GM12891 (cell line): ENCODE measurements around the gene RASL12.

ENCODE experiments used
- DNase-seq: peaks from one replicate; pipeline ENCODE4 v3.0.0; 2011; ENCODE audit warnings: low spot score; ENCODE audit not compliant: insufficient read length
- FAIRE-seq: peaks from 2 replicates; lab custom pipeline; 2011; peaks lifted over from hg19 to GRCh38; lab: Jason Lieb, UNC
- PAX5 ChIP-seq: IDR thresholded peaks from 2 replicates; pipeline ENCODE4 v1.6.1; 2011; ENCODE audit warnings: low read length, moderate library complexity, mild to moderate bottlenecking; ENCODE audit not compliant: insufficient read depth, severe bottlenecking
- POLR2A ChIP-seq: IDR thresholded peaks from 2 replicates; pipeline ENCODE4 v1.6.1; 2011; ENCODE audit warnings: low read depth, low read length, control low read depth
- POLR2AphosphoS5 ChIP-seq: IDR thresholded peaks from 2 replicates; pipeline ENCODE4 v1.6.1; 2011; ENCODE audit warnings: low read depth, low read length, control low read depth
- POU2F2 ChIP-seq: IDR thresholded peaks from 2 replicates; pipeline ENCODE4 v1.6.1; 2011; ENCODE audit warnings: low read depth, mild to moderate bottlenecking, control low read depth, low read length, moderate library complexity
- SPI1 ChIP-seq: IDR thresholded peaks from 2 replicates; pipeline ENCODE4 v1.6.1; 2011; ENCODE audit warnings: low read depth, low read length, control low read depth
- TAF1 ChIP-seq: IDR thresholded peaks from 2 replicates; pipeline ENCODE4 v1.6.1; 2011; ENCODE audit warnings: low read depth, low read length, control low read depth

RASL12 gene

GRCh38 chr15:65062726-65063125 lies 5.1 kb downstream of the RASL12 start:
- no peak for DNase-seq
- no peak for TF ChIP-seq PAX5
- no peak for TF ChIP-seq SPI1
- no peak for TF ChIP-seq TAF1
- TF ChIP-seq POLR2AphosphoS5: no peak
- no peak for TF ChIP-seq POU2F2
- TF ChIP-seq POLR2A: no peak
- no peak for FAIRE-seq

- TF ChIP-seq PAX5: no peak
- no peak for TF ChIP-seq TAF1
- no peak for TF ChIP-seq POU2F2
- no peak for TF ChIP-seq POLR2A
- FAIRE-seq (no peak), DNase-seq (no peak)
Measured at GRCh38 chr15:65062061-65062460, 5.7 kb downstream of the RASL12 start.

- DNase-seq (no peak), FAIRE-seq (no peak)
- TF ChIP-seq PAX5: no peak
- TF ChIP-seq POU2F2: no peak
- no peak for TF ChIP-seq POLR2AphosphoS5
- TF ChIP-seq TAF1: no peak
- TF ChIP-seq POLR2A: no peak
Measured at GRCh38 chr15:65060641-65061397, 7.0 kb downstream of the RASL12 start.

- TF ChIP-seq SPI1 (no peak), PAX5 (no peak), POU2F2 (no peak), POLR2A (no peak), TAF1 (no peak), POLR2AphosphoS5 (no peak)
- DNase-seq (no peak), FAIRE-seq (no peak)
Measured at GRCh38 chr15:65059931-65060596, 7.7 kb downstream of the RASL12 start.

GRCh38 chr15:65059369-65059750 lies 8.4 kb downstream of the RASL12 start:
- TF ChIP-seq POLR2A (no peak), POU2F2 (no peak), PAX5 (no peak), POLR2AphosphoS5 (no peak), SPI1 (no peak), TAF1 (no peak)
- FAIRE-seq (no peak), DNase-seq (no peak)

- no peak for DNase-seq
- TF ChIP-seq POLR2AphosphoS5 (no peak), POU2F2 (no peak), POLR2A (no peak), SPI1 (no peak), TAF1 (no peak), PAX5 (no peak)
- FAIRE-seq: no peak
Measured at GRCh38 chr15:65058394-65059368, 9.1 kb downstream of the RASL12 start.

GRCh38 chr15:65057549-65057940 lies 10.2 kb downstream of the RASL12 start:
- TF ChIP-seq TAF1 (no peak), POLR2A (no peak), SPI1 (no peak), POLR2AphosphoS5 (no peak), PAX5 (no peak), POU2F2 (no peak)
- FAIRE-seq (no peak), DNase-seq (no peak)

- DNase-seq (no peak), FAIRE-seq (no peak)
- no peak for TF ChIP-seq POU2F2
- no peak for TF ChIP-seq PAX5
- TF ChIP-seq TAF1: no peak
- no peak for TF ChIP-seq SPI1
- no peak for TF ChIP-seq POLR2AphosphoS5
- no peak for TF ChIP-seq POLR2A
Measured at GRCh38 chr15:65056868-65057548, 10.8 kb downstream of the RASL12 start.

GRCh38 chr15:65056106-65056505 lies 11.7 kb downstream of the RASL12 start:
- FAIRE-seq: no peak
- TF ChIP-seq TAF1 (no peak), PAX5 (no peak), POLR2A (no peak), POU2F2 (no peak), POLR2AphosphoS5 (no peak), SPI1 (no peak)
- DNase-seq: no peak
